Pancreas (tissue), 10 donors: ENCODE measurements around the gene SARS1. TPM values are rescaled to one million over a fixed set of nuclear protein-coding genes. Genes with fewer than 3 reads are reported as not detected.
A peak's percentile ranks its signal among the peaks of the same experiment; 100 is the strongest.

ENCODE experiments used
- ATAC-seq, 4 donors: fragments of 200-7000 bp; cut with Tn5 transposase; one replicate each; pipeline versions ENCODE4 v1.8.0 to v1.9.1; 2020; ENCODE audit warnings: mild to moderate bottlenecking in 4 of 4, moderate library complexity in 4 of 4
- DNase-seq, 6 donors: peaks; one replicate each; pipeline ENCODE4 v3.0.0-alpha.2; 2020
- FAIRE-seq: peaks from 2 replicates; lab custom pipeline; 2012; peaks lifted over from hg19 to GRCh38; lab: Jason Lieb, UNC
- H3K27ac ChIP-seq, 4 donors: fragments of 200-600 bp; sonication (generic); 1 replicate in 3 of 4; 2 replicates in 1 of 4; pipeline versions ENCODE4 v1.5.0 to v1.8.0; 2020
- H3K27me3 ChIP-seq, 4 donors: fragments of 200-600 bp; one replicate each; pipeline ENCODE4 v1.8.0; 2021
- H3K36me3 ChIP-seq, 3 donors: fragments of 200-600 bp; sonication (generic) in 1 of 3; one replicate each; pipeline versions ENCODE4 v1.5.0 to v1.8.0; 2020 to 2021
- H3K4me1 ChIP-seq, 3 donors: fragments of 200-600 bp; one replicate each; pipeline ENCODE4 v1.8.0; 2021
- H3K4me3 ChIP-seq, 4 donors: fragments of 200-600 bp; sonication (generic) in 2 of 4; one replicate each; pipeline versions ENCODE4 v1.5.0 to v1.8.0; 2020 to 2021
- H3K9me3 ChIP-seq, 4 donors: fragments of 200-600 bp; one replicate each; pipeline ENCODE4 v1.8.0; 2021
- CTCF ChIP-seq, 4 donors: fragments of 200-600 bp; sonication (generic) in 3 of 4; IDR thresholded peaks; one replicate each; pipeline versions ENCODE4 v1.5.0 to v1.8.0; 2021; ENCODE audit warnings: antibody characterized with exemption in 4 of 4
- WGBS, 2 donors: extraction: QIAGEN DNeasy Blood & Tissue Kit; methylation state at CpG; one replicate each; pipeline ENCODE4 v1.1.7; 2013; 5-methylcytosine and 5-hydroxymethylcytosine counted together
- intact Hi-C, 3 donors: fragments of 100-400 bp; cut with DNase I; formaldehyde crosslinking; loops; one replicate each; pipeline versions ENCODE4 v1.11.1 to v1.14.2; 2022
- polyA plus RNA-seq, 2 donors: library from polyadenylated mRNA; stranded (reverse); fragments of 200-250 nt; gene quantifications; one replicate each; pipeline ENCODE4 v1.2.3, GENCODE V29; 2013
- total RNA-seq, 6 donors: library from RNA; stranded (reverse); fragmentation: NEBNext Ultra II Directional in 4 of 6; extraction: Animal tissue kit (Norgen Biotek cat#: 25700) in 4 of 6; gene quantifications; one replicate each; pipeline versions ENCODE4 v1.2.1 to v1.2.4, GENCODE V29; 2021 to 2023
- donor health status: healthy with polysubstance abuse.
- donor health status: DM: no; HTN: no; CAD: no; lungs with moderate emphysema.
- donor health status: DM: no; HTN: no; CAD: no.
- donor health status: control.
- donor health status: control.
- donor health status: Bipolar disorder and iron deficiency.
- donor health status: DM: yes; HTN: yes; CAD: no.
- donor health status: DM: no; HTN: no; CAD: no.
- donor health status: DM: no; HTN: no; CAD: no.
- donor health status: DM: yes; HTN: yes; CAD: no.

Gene SARS1
- total and polyA plus RNA-seq, 8 donors: 50.5 to 270 (median 115) TPM

GRCh38 chr1:109183058-109183738 lies 30.5 kb upstream of the SARS1 start:
- Histone ChIP-seq H3K27me3 (no peaks in the 10 kb centered on the region), H3K27ac (no peak overlapping the region), H3K4me3 (no peak overlapping the region), H3K4me1 (peaks cover 40 to 72% (median 50%) of the 10 kb centered on the region in 3 donors), H3K36me3 (no peaks in the 10 kb centered on the region), H3K9me3 (no peaks in the 10 kb centered on the region)
- DNase-seq (no peak), FAIRE-seq (no peak), ATAC-seq (no peak)
- no peak for TF ChIP-seq CTCF (IDR thresholded peaks at IDR 0.05)
- intact Hi-C loops: no loop called here
- WGBS, 2 donors: 72 to 76% methylated on average over 3 of the region's 3 CpGs

GRCh38 chr1:109184687-109185086 lies 29.0 kb upstream of the SARS1 start:
- H3K4me3 ChIP-seq: no peak overlapping the region
- peak overlapping the region in 2 of 4 donors; percentile 11 to 52 for H3K27ac ChIP-seq
- intact Hi-C loops: no loop called here
- no peak for FAIRE-seq
- ATAC-seq: no peak
- WGBS, 2 donors: 83 to 86% methylated on average over 7 of the region's 7 CpGs
- H3K9me3 ChIP-seq: no peaks in the 10 kb centered on the region
- peaks cover 0 to 4% (median 0%) of the 10 kb centered on the region in 3 donors for H3K36me3 ChIP-seq
- DNase-seq: no peak
- peaks cover 31 to 66% (median 38%) of the 10 kb centered on the region in 3 donors for H3K4me1 ChIP-seq
- H3K27me3 ChIP-seq: no peaks in the 10 kb centered on the region
- TF ChIP-seq CTCF (IDR thresholded peaks at IDR 0.05): no peak

- Histone ChIP-seq H3K4me1 (peaks cover 24 to 65% (median 37%) of the 10 kb centered on the region in 3 donors), H3K27ac (peak overlapping the region in 1 of 4 donors; percentile 52), H3K4me3 (no peak overlapping the region), H3K27me3 (no peaks in the 10 kb centered on the region), H3K36me3 (peaks cover 0 to 4% (median 0%) of the 10 kb centered on the region in 3 donors), H3K9me3 (no peaks in the 10 kb centered on the region)
- intact Hi-C loops: no loop called here
- ATAC-seq (no peak), DNase-seq (no peak), FAIRE-seq (no peak)
- WGBS, 2 donors: 56 to 62% methylated on average over 8 of the region's 8 CpGs
- no peak for TF ChIP-seq CTCF (IDR thresholded peaks at IDR 0.05)
Observed at GRCh38 chr1:109185357-109185756, 28.4 kb upstream of the SARS1 start.

- no peak for TF ChIP-seq CTCF (IDR thresholded peaks at IDR 0.05)
- H3K4me1 ChIP-seq: peaks cover 17 to 59% (median 31%) of the 10 kb centered on the region in 3 donors
- H3K27me3 ChIP-seq: no peaks in the 10 kb centered on the region
- peak in 3 of 4 donors; percentile 12 to 18 (median 14) for ATAC-seq
- H3K4me3 ChIP-seq: no peak overlapping the region
- WGBS, 2 donors: 36 to 37% methylated on average over 5 of the region's 5 CpGs
- no peak for DNase-seq
- peaks cover 0 to 4% (median 0%) of the 10 kb centered on the region in 3 donors for H3K36me3 ChIP-seq
- intact Hi-C loops: no loop called here
- no peak for FAIRE-seq
- H3K27ac ChIP-seq: peak overlapping the region in 1 of 4 donors; percentile 52
- H3K9me3 ChIP-seq: no peaks in the 10 kb centered on the region
Observed at GRCh38 chr1:109185990-109186732, 27.6 kb upstream of the SARS1 start.
